Glomerular visceral epithelial cell (primary cell): ENCODE results near the gene ERMN.
"Not testable (repeated sequence)": the region's sequence is repeated elsewhere in the genome, so short reads cannot be mapped to it uniquely, and the experiment has no call there.

ENCODE experiments used
- DNase-seq: peaks from one replicate; pipeline ENCODE4 v3.0.0-alpha.2; 2016; ENCODE audit errors: extremely low spot score

The ERMN gene

GRCh38 chr2:157325786-157326185 lies at the start of gene ERMN:
TSS of gene ERMN (minus strand) at chr2:157325824. CDS start at chr2:157325642, 182 bp downstream.
- no peak for DNase-seq

GRCh38 chr2:157375384-157375783 lies 49.8 kb upstream of the ERMN start:
- no peak for DNase-seq

- DNase-seq: not testable (repeated sequence)
Measured at GRCh38 chr2:157368508-157368907, 42.9 kb upstream of the ERMN start.

GRCh38 chr2:157367704-157368103 lies 42.1 kb upstream of the ERMN start:
- DNase-seq: no peak

- DNase-seq: no peak
Measured at GRCh38 chr2:157364257-157364974, 38.8 kb upstream of the ERMN start.

GRCh38 chr2:157363612-157364101 lies 38.0 kb upstream of the ERMN start:
- peak; percentile 44 for DNase-seq

- DNase-seq: no peak
Measured at GRCh38 chr2:157362627-157363026, 37.0 kb upstream of the ERMN start.

- DNase-seq: no peak
Measured at GRCh38 chr2:157361526-157361925, 35.9 kb upstream of the ERMN start.

- DNase-seq: no peak
Measured at GRCh38 chr2:157359628-157360027, 34.0 kb upstream of the ERMN start.

GRCh38 chr2:157355618-157356017 lies 30.0 kb upstream of the ERMN start:
- DNase-seq: no peak

GRCh38 chr2:157349949-157350515 lies 24.4 kb upstream of the ERMN start:
- DNase-seq: no peak

GRCh38 chr2:157348291-157348921 lies 22.8 kb upstream of the ERMN start:
- no peak for DNase-seq

GRCh38 chr2:157345647-157346389 lies 20.2 kb upstream of the ERMN start:
- DNase-seq: no peak

- not testable (repeated sequence) for DNase-seq
Measured at GRCh38 chr2:157341381-157341780, 15.8 kb upstream of the ERMN start.

GRCh38 chr2:157339965-157340655 lies 14.5 kb upstream of the ERMN start:
- no peak for DNase-seq

- no peak for DNase-seq
Measured at GRCh38 chr2:157337978-157338377, 12.4 kb upstream of the ERMN start.

GRCh38 chr2:157336137-157337010 lies 10.8 kb upstream of the ERMN start:
- peak; percentile 40 for DNase-seq

GRCh38 chr2:157334797-157335196 lies 9.2 kb upstream of the ERMN start:
- DNase-seq: no peak

GRCh38 chr2:157334335-157334734 lies 8.7 kb upstream of the ERMN start:
- no peak for DNase-seq

GRCh38 chr2:157333304-157334047 lies 7.9 kb upstream of the ERMN start:
- DNase-seq: no peak
